GM18870 (cell line): ENCODE results near the gene EMILIN1.

Source experiments
- ATAC-seq: cut with Tn5 transposase; IDR thresholded peaks from one replicate; pipeline ENCODE4 v1.9.1; 2021; ENCODE audit warnings: moderate library complexity; ENCODE audit not compliant: unreplicated experiment

EMILIN1 gene

GRCh38 chr2:27078267-27079194 lies at the start of gene EMILIN1:
Gene EMILIN1, plus strand, starts transcription at chr2:27078615. Its CDS starts 451 bp downstream, at chr2:27079066.
- no peak for ATAC-seq

DNA sequence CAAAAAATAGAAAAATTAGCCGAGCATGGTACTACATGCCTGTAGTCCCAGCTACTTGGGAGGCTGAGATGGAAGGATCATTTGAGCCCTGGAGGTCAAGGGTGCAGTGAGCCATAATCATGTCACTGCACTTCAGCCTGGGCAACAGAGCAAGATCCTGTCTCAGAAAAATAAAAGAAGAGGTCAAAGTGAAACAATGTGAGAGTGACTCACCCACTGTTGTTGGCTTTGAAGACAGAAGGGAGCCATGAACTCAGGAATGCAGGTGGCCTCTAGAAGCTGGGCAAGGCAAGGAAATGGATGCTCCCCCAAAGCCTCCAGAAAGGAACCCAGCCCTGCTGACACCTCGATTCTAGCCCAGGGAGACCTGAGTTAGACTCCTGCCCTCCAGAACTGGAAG lies 49.4 kb upstream of the EMILIN1 start:
- ATAC-seq: no peak

GRCh38 chr2:27032495-27033252 lies 45.7 kb upstream of the EMILIN1 start, which contains the start of gene TMEM214:
Gene TMEM214, plus strand, starts transcription at chr2:27032965. Its CDS starts 51 bp downstream, at chr2:27033016.
- peak; percentile 58 for ATAC-seq

- peak; percentile 6 for ATAC-seq
These were observed 45.1 kb upstream of the EMILIN1 start for GRCh38 chr2:27033253-27033852.

- ATAC-seq: no peak
These were observed 40.4 kb upstream of the EMILIN1 start for GRCh38 chr2:27038012-27038411.

DNA sequence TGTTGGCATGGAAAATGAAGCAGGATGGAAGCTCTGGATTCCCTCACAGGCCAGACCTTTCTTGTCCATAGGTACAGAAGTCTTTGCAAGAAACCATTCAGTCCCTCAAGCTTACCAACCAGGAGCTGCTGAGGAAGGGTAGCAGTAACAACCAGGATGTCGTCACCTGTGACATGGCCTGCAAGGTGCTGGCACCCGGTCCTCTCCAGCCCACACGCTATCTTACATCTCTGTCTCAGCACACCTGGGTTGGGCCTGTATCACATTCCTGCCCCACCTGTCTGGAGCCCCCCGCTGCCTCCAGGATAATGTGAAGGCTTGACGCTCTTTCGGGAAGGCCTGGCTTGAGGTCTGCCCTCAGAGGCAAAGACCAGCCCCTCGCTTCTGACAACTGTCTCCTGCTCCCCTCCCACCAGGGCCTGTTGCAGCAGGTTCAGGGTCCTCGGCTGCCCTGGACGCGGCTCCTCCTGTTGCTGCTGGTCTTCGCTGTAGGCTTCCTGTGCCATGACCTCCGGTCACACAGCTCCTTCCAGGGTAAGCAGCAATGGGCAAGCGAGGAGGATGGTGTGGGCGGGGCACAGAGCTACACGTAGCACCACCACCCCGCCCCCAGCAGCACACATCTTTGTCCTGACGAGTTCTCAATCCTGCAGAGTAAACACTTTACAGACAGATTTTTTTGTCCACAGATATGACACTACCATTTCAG lies 39.6 kb upstream of the EMILIN1 start:
- no peak for ATAC-seq

DNA sequence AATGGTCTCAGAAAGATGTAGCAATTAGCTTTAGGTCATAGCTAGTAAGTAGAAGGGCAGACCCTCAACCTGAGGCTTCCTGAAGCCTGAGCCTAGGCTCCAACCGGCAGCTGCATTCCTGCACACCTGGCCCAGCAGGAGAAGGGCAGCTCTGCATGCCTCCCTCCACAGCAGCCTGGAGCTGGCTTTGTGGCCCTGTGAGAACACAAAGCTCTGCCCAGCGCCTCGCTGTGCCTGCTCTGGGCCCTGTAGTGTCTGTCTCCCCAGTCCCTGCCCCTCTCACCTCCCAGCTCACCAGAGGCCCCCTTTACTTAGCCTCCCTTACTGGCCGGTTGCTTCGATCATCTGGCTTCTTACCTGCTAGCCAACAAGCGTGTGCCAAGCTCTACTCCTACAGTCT lies 39.0 kb upstream of the EMILIN1 start:
- no peak for ATAC-seq

- no peak for ATAC-seq
These were observed 38.5 kb upstream of the EMILIN1 start for GRCh38 chr2:27039871-27040270.

DNA sequence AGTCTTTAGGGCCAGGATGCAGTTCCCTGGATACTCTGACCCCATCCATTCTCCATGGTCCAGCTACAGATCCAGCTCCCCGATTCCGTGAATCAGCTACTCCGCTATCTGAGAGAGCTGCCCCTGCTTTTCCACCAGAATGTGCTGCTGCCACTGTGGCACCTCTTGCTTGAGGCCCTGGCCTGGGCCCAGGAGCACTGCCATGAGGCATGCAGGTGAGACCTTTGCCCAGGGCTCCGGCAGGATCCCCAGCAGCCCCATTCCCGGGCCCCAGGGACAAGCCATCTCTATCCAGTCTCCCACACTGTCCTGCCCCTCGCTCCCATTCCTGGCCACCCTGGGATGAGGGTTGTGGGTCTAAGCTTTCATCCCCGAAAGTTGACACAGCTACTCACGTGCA lies 38.1 kb upstream of the EMILIN1 start:
- ATAC-seq: no peak

DNA sequence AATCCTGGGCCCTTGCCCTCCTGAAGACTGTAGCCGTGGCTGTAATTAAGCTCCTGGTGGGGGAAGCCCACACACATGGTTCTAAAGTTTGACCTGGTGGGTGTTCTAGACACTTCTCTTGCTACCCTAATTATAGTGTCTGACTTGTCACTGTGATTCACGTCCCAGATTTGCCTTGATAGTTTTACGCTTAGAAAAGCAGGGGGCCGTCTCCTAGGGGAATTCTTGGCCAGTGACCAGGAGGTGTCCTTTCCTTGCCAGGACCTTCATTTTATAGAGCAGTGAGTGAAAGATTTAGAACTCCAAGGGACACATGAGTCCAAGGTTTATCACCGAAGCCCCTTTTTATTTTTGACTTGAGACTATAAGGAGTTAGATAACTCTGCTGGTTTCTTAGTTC lies 36.7 kb upstream of the EMILIN1 start:
- no peak for ATAC-seq

DNA sequence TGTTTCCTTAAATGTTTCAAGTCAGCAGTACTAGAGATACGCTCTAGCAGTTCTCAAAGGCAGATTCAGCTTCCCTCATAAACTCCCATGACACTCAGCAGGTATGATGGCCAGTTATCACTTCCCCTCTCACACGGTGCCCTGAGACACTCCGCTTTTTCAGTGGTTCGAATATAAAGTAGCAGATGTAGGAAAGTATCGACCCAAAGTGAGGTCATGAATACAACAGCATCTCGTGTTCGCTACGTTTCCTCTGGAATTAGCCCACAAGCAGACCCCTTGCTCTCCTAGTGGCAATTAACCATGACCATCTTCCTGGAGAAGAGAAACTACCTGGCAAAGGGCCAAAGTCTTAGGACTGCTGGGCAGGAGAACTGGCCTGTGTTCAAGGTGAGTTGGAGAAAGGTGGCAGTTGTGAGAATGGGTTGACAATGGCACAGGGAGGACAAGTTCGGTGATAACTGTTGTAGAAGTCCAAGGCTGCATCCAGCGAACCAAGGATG lies 36.2 kb upstream of the EMILIN1 start:
- no peak for ATAC-seq

DNA sequence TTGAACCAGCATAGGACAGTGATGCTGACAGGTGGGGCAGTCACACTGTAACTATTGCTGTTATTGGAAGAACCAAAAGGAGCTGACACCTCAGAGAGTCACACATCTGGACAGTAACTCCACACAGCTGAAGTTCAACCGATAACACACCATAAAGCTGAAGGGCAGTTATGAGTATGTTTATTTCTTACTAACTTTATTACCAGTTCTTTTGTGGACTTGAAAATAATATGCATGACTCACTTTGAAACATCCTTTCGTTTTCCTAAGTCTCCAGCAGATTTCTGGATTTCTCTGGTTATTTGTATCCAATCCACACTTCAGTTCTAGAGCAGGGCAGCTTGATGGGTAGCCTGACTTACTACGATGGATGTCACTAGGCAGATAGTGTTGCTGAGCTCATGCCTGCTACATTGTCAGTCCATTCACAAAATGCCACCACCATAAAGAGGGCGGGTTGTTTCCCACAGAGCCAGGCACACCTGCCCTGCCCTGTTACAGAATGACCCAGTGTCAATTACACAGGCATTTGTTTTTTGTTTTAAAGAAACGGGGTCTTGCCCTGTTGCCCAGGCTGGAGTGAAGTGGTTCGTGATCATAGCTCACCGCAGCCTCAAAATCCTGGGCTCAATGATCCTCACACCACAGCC lies 35.3 kb upstream of the EMILIN1 start:
- ATAC-seq: no peak

GRCh38 chr2:27049422-27050280 lies 28.8 kb upstream of the EMILIN1 start:
- no peak for ATAC-seq

DNA sequence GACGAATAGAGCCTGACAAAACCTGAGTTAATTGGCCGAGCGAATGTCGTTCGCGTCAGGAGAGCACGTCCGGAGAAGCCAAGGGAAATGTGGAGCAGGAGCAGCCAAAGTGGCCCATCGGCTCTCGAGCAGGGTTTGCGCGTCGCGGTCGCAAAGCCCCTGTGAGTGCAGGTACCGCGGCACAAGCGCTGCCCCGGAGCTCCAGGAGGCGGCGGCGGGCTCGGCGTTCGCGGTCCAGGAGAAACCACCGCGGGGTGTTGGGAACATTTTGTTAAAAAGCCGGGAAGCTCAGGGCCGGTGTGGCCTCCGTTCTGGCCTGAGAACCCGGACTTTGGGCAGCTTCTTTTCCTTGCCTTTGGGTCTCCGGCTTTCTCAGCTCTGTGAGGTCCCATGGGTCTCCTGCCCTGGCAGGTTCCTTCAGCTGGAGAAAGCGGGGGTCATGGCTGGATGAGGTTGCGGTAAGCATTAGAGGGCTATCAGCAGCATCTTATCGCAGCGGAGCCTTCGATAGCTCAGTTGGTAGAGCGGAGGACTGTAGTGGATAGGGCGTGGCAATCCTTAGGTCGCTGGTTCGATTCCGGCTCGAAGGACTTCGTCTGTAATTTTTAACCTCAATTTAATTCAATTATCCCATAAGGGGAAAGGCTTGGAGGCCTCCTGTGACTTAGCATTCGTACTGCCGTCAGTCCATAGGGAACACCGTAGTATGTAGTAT lies 28.0 kb upstream of the EMILIN1 start:
- ATAC-seq: peak; percentile 55

DNA sequence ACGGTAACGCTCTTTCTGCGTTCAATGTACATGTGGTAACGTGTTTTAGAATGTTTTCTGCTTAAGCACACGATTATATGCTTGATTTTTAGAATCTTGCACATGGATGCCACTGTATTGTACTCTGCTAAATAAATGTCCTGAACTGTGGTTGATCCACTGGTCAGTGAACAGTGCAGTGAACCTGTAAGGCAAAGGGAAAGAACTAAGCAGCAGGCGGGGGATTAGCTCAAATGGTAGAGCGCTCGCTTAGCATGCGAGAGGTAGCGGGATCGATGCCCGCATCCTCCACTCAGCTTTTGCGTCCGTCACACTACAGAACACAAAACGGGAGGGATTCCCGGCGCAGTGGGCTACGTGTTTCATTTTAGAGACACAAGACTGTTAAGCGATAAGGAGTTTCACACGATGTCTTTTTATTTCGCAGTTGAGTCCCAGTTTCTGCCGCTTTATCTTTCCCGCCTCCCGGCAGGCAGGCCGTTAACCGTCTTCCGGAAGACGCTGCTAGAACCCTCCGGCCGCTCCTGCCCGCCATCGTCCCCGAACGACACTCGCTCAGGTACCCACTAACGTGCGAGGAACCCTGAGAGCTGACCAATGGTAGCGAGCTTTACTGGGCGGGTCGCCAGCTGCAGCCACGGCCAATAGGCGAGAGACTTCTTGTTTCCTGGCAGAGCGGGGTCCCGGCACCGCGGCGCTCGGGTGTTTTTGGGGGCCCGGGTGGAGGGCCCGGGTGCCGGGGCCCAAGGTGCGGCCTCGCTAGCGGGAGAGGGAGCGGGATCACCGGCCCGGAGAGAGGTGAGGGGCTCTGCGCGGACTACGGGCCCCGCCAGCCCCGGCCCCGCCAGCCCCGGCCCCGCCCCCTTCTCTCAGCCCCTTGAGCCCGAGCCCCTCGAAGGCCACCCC lies 27.2 kb upstream of the EMILIN1 start, which contains the start of gene AGBL5:
Gene AGBL5 (plus strand): TSS at position 673 of the 906 bp plus-strand sequence. CDS start 1,291 bp downstream, outside the sequence.
- ATAC-seq: peak; percentile 60

GRCh38 chr2:27051902-27052645 lies 26.3 kb upstream of the EMILIN1 start:
- no peak for ATAC-seq

GRCh38 chr2:27053321-27053720 lies 25.1 kb upstream of the EMILIN1 start:
- no peak for ATAC-seq
